GM12865 (cell line): Measurements from ENCODE around the gene MCC.

Source experiments
- DNase-seq: peaks from one replicate; pipeline ENCODE4 v3.0.0; 2010; ENCODE audit warnings: low read depth
- H3K4me3 ChIP-seq: 2 replicates; pipeline ENCODE4 v1.5.1; 2011; ENCODE audit warnings: mild to moderate bottlenecking, low read depth, low read length, control low read depth
- TF ChIP-seq, protein P1 (sequence below): IDR thresholded peaks from 2 replicates; pipeline ENCODE4 v1.5.1; 2011; ENCODE audit warnings: low read length, control low read depth, low read depth, inconsistent platforms; ENCODE audit not compliant: insufficient read depth; ENCODE audit errors: missing control alignments

Gene MCC

GRCh38 chr5:113204525-113205161 lies 283.6 kb downstream of the MCC start:
- TF ChIP-seq, protein P1, sequence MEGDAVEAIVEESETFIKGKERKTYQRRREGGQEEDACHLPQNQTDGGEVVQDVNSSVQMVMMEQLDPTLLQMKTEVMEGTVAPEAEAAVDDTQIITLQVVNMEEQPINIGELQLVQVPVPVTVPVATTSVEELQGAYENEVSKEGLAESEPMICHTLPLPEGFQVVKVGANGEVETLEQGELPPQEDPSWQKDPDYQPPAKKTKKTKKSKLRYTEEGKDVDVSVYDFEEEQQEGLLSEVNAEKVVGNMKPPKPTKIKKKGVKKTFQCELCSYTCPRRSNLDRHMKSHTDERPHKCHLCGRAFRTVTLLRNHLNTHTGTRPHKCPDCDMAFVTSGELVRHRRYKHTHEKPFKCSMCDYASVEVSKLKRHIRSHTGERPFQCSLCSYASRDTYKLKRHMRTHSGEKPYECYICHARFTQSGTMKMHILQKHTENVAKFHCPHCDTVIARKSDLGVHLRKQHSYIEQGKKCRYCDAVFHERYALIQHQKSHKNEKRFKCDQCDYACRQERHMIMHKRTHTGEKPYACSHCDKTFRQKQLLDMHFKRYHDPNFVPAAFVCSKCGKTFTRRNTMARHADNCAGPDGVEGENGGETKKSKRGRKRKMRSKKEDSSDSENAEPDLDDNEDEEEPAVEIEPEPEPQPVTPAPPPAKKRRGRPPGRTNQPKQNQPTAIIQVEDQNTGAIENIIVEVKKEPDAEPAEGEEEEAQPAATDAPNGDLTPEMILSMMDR, result no peak
- no peak for DNase-seq
- no peak overlapping the region for H3K4me3 ChIP-seq

- no peak for DNase-seq
- TF ChIP-seq, protein P1, result no peak
- no peak overlapping the region for H3K4me3 ChIP-seq
Observed at GRCh38 chr5:113203916-113204315, 284.3 kb downstream of the MCC start.

DNA sequence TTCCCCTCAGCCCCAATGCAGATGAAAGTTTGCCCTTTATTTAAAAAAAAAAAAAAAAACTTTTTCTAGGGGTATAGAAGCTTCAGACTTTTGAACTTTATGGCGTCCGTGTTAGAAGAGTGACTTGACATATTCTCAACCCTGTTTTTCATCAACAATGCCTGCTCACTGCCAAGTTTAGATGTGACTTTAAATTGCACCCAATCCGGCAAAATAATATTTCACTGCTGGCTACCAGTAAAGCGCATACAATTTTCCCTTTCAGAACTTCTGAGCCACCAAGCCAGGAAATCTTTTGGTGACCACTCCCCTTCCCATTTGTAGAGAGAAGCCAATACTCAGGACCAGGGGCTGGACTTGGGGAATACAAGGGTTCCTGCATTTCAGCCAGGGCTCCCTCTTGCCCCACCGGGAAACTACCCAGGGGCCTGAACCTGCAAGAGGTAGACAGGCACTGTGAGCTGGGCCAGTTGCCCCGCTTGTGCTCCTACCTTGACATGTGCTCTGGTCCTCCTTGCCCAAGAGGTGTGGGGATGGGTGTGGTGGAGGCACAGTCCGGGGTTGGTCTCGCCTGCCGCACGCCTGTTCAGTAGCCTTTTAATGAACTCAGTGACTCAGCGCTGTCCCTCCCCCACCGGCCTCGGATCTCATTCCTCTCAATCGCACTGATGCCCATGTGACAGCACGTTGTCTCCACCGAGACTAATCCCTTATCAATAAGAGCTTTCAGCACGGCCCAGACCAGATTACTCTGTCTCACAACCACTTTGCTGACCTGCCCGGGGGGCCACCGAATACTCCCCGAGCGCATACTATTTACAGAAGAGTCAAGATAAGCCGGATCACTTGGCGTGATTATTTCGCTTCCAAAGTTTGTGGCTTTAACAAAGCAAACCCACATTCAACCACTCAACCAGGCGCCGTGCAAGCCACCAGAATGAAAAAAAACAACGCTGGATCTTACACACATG lies 285.2 kb downstream of the MCC start:
- TF ChIP-seq, protein P1, result no peak
- DNase-seq, result no peak
- no peak overlapping the region for H3K4me3 ChIP-seq

DNA sequence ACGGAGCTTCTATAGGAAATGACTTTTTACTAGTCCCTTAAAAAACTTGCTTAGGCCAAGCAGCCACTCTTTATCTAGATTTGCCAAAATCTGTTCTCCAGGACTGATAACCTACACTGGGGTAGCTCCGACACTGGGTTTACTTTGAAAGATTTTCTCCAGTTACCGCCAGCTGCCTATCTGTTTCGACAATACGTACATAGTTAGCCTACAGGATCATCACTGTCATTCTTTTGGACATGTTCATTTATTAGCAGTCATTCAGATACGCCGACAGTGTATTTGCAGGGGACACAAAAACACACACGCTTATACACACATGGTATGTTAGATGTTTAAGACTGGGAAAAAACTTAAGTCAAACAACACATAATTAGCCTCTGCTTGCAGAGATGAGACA lies 286.0 kb downstream of the MCC start:
- no peak for DNase-seq
- no peak overlapping the region for H3K4me3 ChIP-seq
- TF ChIP-seq, protein P1, result no peak

GRCh38 chr5:113201715-113202114 lies 286.5 kb downstream of the MCC start:
- DNase-seq, result no peak
- no peak overlapping the region for H3K4me3 ChIP-seq
- TF ChIP-seq, protein P1, result no peak

DNA sequence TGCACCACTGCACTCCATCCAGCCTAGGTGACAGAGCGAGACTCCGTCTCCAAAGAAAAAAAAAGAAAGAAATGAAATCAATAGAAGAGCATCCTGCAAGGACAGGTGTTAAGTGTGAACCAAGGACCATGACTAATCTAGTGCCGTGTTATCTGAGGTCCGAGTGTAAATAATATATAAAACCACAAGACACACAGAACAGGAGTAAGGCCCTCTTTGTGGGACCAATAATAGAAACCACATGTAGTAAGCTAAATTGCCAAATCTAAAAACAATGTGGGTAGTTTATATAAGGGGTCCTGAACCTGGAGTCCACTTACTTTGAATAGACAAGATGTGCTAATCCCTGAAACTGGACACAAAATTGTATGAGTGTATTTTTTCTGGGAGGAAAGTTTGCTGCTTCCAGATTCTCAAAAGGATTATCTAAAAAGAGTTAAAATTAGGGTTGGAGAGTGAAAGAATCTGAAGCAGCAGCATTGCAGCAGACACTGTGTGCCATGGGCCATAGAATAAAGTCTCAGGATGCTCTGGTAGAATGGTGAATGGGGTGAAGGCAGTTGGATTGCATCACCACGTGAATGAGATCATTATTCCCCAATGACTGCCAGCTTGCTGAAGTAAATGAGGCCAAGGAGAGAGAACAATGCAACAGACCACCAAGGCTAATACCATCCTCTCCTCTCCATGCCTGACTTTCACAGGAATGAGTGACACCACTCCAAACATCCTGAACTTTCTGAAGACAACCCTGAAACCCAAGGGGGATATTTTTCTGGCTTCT lies 288.9 kb downstream of the MCC start:
- no peak for DNase-seq
- TF ChIP-seq, protein P1, result no peak
- no peak overlapping the region for H3K4me3 ChIP-seq
